SK-N-SH treated with all-trans-retinoic acid at 6 μM for 48 hours (cell line): ENCODE measurements around the gene JAKMIP1.
"Not testable (repeated sequence)": the region's sequence is repeated elsewhere in the genome, so short reads cannot be mapped to it uniquely, and the experiment has no call there.

Experiments used
- ATAC-seq: fragments of 200-7000 bp; cut with Tn5 transposase; 3 replicates; pipeline ENCODE4 v1.9.1; 2020; ENCODE audit warnings: mild to moderate bottlenecking, moderate library complexity
- BACH2 ChIP-seq: fragments of 250-450 bp; sonication (Bioruptor Pico); IDR thresholded peaks from 2 replicates; pipeline ENCODE4 v1.9.0; 2021; ENCODE audit warnings: mild to moderate bottlenecking, borderline replicate concordance
- CREB5 ChIP-seq: fragments of 250-450 bp; sonication (Bioruptor Pico); IDR thresholded peaks from 2 replicates; pipeline ENCODE4 v1.5.1; 2020; ENCODE audit warnings: low read depth, mild to moderate bottlenecking, moderate library complexity
- CSDC2 ChIP-seq: fragments of 250-450 bp; sonication (Bioruptor Pico); IDR thresholded peaks from 2 replicates; pipeline ENCODE4 v1.5.0; 2020; ENCODE audit warnings: mild to moderate bottlenecking, moderate library complexity
- ESRRG ChIP-seq: fragments of 250-450 bp; sonication (Bioruptor Pico); IDR thresholded peaks from 2 replicates; pipeline ENCODE4 v1.6.1; 2021; ENCODE audit warnings: mild to moderate bottlenecking
- GLIS3 ChIP-seq: fragments of 250-450 bp; sonication (Bioruptor Pico); IDR thresholded peaks from 2 replicates; pipeline ENCODE4 v1.5.0; 2020; ENCODE audit warnings: mild to moderate bottlenecking, moderate library complexity
- ISL1 ChIP-seq: fragments of 250-450 bp; sonication (Bioruptor Pico); IDR thresholded peaks from 2 replicates; pipeline ENCODE4 v2.1.2; 2022; ENCODE audit warnings: mild to moderate bottlenecking, moderate library complexity
- OSR1 ChIP-seq: fragments of 250-450 bp; sonication (Bioruptor Pico); IDR thresholded peaks from 2 replicates; pipeline ENCODE4 v1.8.0; 2022; ENCODE audit warnings: moderate library complexity, mild to moderate bottlenecking, inconsistent platforms
- PATZ1 ChIP-seq: fragments of 250-450 bp; sonication (Bioruptor Pico); IDR thresholded peaks from 2 replicates; pipeline ENCODE4 v1.8.0; 2020; ENCODE audit warnings: mild to moderate bottlenecking, moderate library complexity, borderline replicate concordance
- POU6F1 ChIP-seq: fragments of 250-450 bp; sonication (Bioruptor Pico); IDR thresholded peaks from 2 replicates; pipeline ENCODE4 v1.8.0; 2021; ENCODE audit warnings: low read depth, mild to moderate bottlenecking, moderate library complexity, borderline replicate concordance
- PPARA ChIP-seq: fragments of 250-450 bp; sonication (Bioruptor Pico); IDR thresholded peaks from 2 replicates; pipeline ENCODE4 v1.5.0; 2020; ENCODE audit warnings: mild to moderate bottlenecking, borderline replicate concordance
- RARB ChIP-seq: fragments of 250-450 bp; sonication (Bioruptor Pico); IDR thresholded peaks from 2 replicates; pipeline ENCODE4 v1.8.0; 2021; ENCODE audit warnings: mild to moderate bottlenecking, moderate library complexity
- SNAI2 ChIP-seq: fragments of 250-450 bp; sonication (Bioruptor Pico); IDR thresholded peaks from 2 replicates; pipeline ENCODE4 v1.5.0; 2020; ENCODE audit warnings: mild to moderate bottlenecking, moderate library complexity
- TCF4 ChIP-seq: fragments of 250-450 bp; sonication (Bioruptor Pico); IDR thresholded peaks from 2 replicates; pipeline ENCODE4 v1.8.0; 2021; ENCODE audit warnings: mild to moderate bottlenecking, moderate library complexity, borderline replicate concordance
- TOX ChIP-seq: fragments of 250-450 bp; sonication (Bioruptor Pico); IDR thresholded peaks from 2 replicates; pipeline ENCODE4 v1.8.0; 2021; ENCODE audit warnings: mild to moderate bottlenecking, moderate library complexity, borderline replicate concordance
- TSHZ2 ChIP-seq: fragments of 250-450 bp; sonication (Bioruptor Pico); IDR thresholded peaks from 2 replicates; pipeline ENCODE4 v1.5.0; 2020; ENCODE audit warnings: mild to moderate bottlenecking, moderate library complexity
- ZC3H10 ChIP-seq: fragments of 250-450 bp; sonication (Bioruptor Pico); IDR thresholded peaks from 2 replicates; pipeline ENCODE4 v1.5.1; 2021; ENCODE audit warnings: mild to moderate bottlenecking, moderate library complexity
- ZFP3 ChIP-seq: fragments of 250-450 bp; sonication (Bioruptor Pico); IDR thresholded peaks from 2 replicates; pipeline ENCODE4 v1.5.0; 2020; ENCODE audit warnings: mild to moderate bottlenecking, moderate library complexity
- ZFP30 ChIP-seq: fragments of 450-650 bp; formaldehyde crosslinking; IDR thresholded peaks from 2 replicates; pipeline ENCODE4 v1.5.0; 2022; ENCODE audit warnings: mild to moderate bottlenecking, moderate library complexity
- ZNF565 ChIP-seq: fragments of 450-650 bp; formaldehyde crosslinking; conservative IDR thresholded peaks from 2 replicates; pipeline ENCODE4 v1.5.0; 2020; ENCODE audit warnings: low read depth, mild to moderate bottlenecking, moderate library complexity
- ZNF70 ChIP-seq: fragments of 450-650 bp; formaldehyde crosslinking; IDR thresholded peaks from 2 replicates; pipeline ENCODE4 v1.5.0; 2020; ENCODE audit warnings: mild to moderate bottlenecking, moderate library complexity
- ZNF8 ChIP-seq: fragments of 450-650 bp; formaldehyde crosslinking; IDR thresholded peaks from 2 replicates; pipeline ENCODE4 v1.5.0; 2020; ENCODE audit warnings: mild to moderate bottlenecking, moderate library complexity

JAKMIP1 gene

GRCh38 chr4:6216588-6216987 lies 16.2 kb upstream of the JAKMIP1 start:
- ATAC-seq = no peak
- no peak for TF ChIP-seq PATZ1 (CRISPR knock-in tag)
- TF ChIP-seq ZNF565 (CRISPR knock-in tag) = no peak
- no peak for TF ChIP-seq SNAI2
- TF ChIP-seq ZFP30 (CRISPR knock-in tag) = no peak
- TF ChIP-seq PPARA (CRISPR knock-in tag) = no peak
- TF ChIP-seq ZFP3 (CRISPR knock-in tag) = no peak
- TF ChIP-seq BACH2 = no peak
- no peak for TF ChIP-seq TSHZ2
- no peak for TF ChIP-seq ZNF8 (CRISPR knock-in tag)
- TF ChIP-seq CREB5 (CRISPR knock-in tag) = no peak
- TF ChIP-seq OSR1 (CRISPR knock-in tag) = no peak
- TF ChIP-seq CSDC2 (CRISPR knock-in tag) = no peak
- TF ChIP-seq ZC3H10 (CRISPR knock-in tag) = no peak
- TF ChIP-seq TCF4 = no peak
- no peak for TF ChIP-seq TOX (CRISPR knock-in tag)
- no peak for TF ChIP-seq ESRRG (CRISPR knock-in tag)
- TF ChIP-seq POU6F1 (CRISPR knock-in tag) = no peak
- no peak for TF ChIP-seq RARB (CRISPR knock-in tag)
- no peak for TF ChIP-seq GLIS3 (CRISPR knock-in tag)

GRCh38 chr4:6209921-6210320 lies 9.6 kb upstream of the JAKMIP1 start:
- TF ChIP-seq ZNF70 = no peak
- TF ChIP-seq CREB5 (CRISPR knock-in tag) = no peak
- TF ChIP-seq ISL1 (CRISPR knock-in tag) = no peak
- TF ChIP-seq ZFP3 (CRISPR knock-in tag) = no peak
- TF ChIP-seq RARB (CRISPR knock-in tag) = no peak
- no peak for TF ChIP-seq ZNF8 (CRISPR knock-in tag)
- no peak for ATAC-seq

GRCh38 chr4:6209291-6209690 lies 8.9 kb upstream of the JAKMIP1 start:
- not testable (repeated sequence) for ATAC-seq

GRCh38 chr4:6208416-6208815 lies 8.1 kb upstream of the JAKMIP1 start:
- no peak for ATAC-seq

More at GRCh38 chr4:6208416-6208815, 8.1 kb upstream of the JAKMIP1 start:
- no peak for TF ChIP-seq BACH2
- no peak for TF ChIP-seq ZNF70
- no peak for TF ChIP-seq PATZ1 (CRISPR knock-in tag)
- no peak for TF ChIP-seq OSR1 (CRISPR knock-in tag)
- TF ChIP-seq TOX (CRISPR knock-in tag) = no peak
- TF ChIP-seq CSDC2 (CRISPR knock-in tag) = no peak
- no peak for TF ChIP-seq POU6F1 (CRISPR knock-in tag)
- no peak for TF ChIP-seq TSHZ2
- no peak for TF ChIP-seq ISL1 (CRISPR knock-in tag)
- no peak for TF ChIP-seq ZC3H10 (CRISPR knock-in tag)
